GM23338 (cell line): ENCODE results near the gene RNF4. TPM values are rescaled to one million over a fixed set of nuclear protein-coding genes. Genes with fewer than 3 reads are reported as not detected.

Source experiments
- ATAC-seq: fragments of 200-7000 bp; cut with Tn5 transposase; 3 replicates; pipeline ENCODE4 v1.9.1; 2020
- DNase-seq: peaks from one replicate; pipeline ENCODE4 v3.0.0-alpha.2; 2015; ENCODE audit warnings: low spot score
- H2AFZ ChIP-seq: fragments of 200-600 bp; sonication (generic); 2 replicates; pipeline ENCODE4 v1.8.0; 2016; ENCODE audit warnings: antibody characterized with exemption, mild to moderate bottlenecking, moderate library complexity
- H3F3A ChIP-seq: fragments of 200-600 bp; sonication (generic); replicated peaks from 2 replicates; pipeline ENCODE4 v1.8.0; 2017; ENCODE audit warnings: antibody characterized with exemption, mixed run types, low read depth
- H3K27ac ChIP-seq: fragments of 200-600 bp; sonication (generic); 2 replicates; pipeline ENCODE4 v1.6.1; 2016; ENCODE audit warnings: low read depth
- H3K27me3 ChIP-seq: fragments of 200-600 bp; sonication (generic); 2 replicates; pipeline ENCODE4 v1.8.0; 2016; ENCODE audit warnings: mild to moderate bottlenecking, mixed run types, moderate library complexity; ENCODE audit not compliant: insufficient read depth
- H3K36me3 ChIP-seq: fragments of 200-600 bp; sonication (generic); 2 replicates; pipeline ENCODE4 v1.8.0; 2016; ENCODE audit warnings: mild to moderate bottlenecking; ENCODE audit not compliant: insufficient read depth
- H3K4me1 ChIP-seq: fragments of 200-600 bp; sonication (generic); 2 replicates; pipeline ENCODE4 v1.8.0; 2016; ENCODE audit warnings: mild to moderate bottlenecking, moderate library complexity; ENCODE audit not compliant: insufficient read depth
- H3K4me2 ChIP-seq: fragments of 200-600 bp; sonication (generic); 2 replicates; pipeline ENCODE4 v1.7.1; 2017; ENCODE audit warnings: mixed run types
- H3K4me3 ChIP-seq: fragments of 200-600 bp; sonication (generic); 2 replicates; pipeline ENCODE4 v1.6.1; 2016; ENCODE audit warnings: mixed run types
- H3K79me2 ChIP-seq: fragments of 200-600 bp; sonication (generic); replicated peaks from 2 replicates; pipeline ENCODE4 v1.8.0; 2017; ENCODE audit warnings: mild to moderate bottlenecking; ENCODE audit not compliant: insufficient read depth
- H3K9me2 ChIP-seq: fragments of 200-600 bp; sonication (generic); 2 replicates; pipeline ENCODE4 v1.8.0; 2017; ENCODE audit not compliant: insufficient read depth
- H4K20me1 ChIP-seq: fragments of 200-600 bp; sonication (generic); replicated peaks from 2 replicates; pipeline ENCODE4 v1.8.0; 2017; ENCODE audit warnings: mild to moderate bottlenecking; ENCODE audit not compliant: insufficient read depth
- H3K27ac Mint-ChIP-seq: 2 replicates; pipeline ENCODE4 v1.8.0; 2020; ENCODE audit warnings: inconsistent platforms, mild to moderate bottlenecking, moderate library complexity, mixed read lengths
- H3K27me3 Mint-ChIP-seq: 3 replicates; pipeline ENCODE4 v1.8.0; 2022; ENCODE audit warnings: low read depth, mild to moderate bottlenecking, moderate library complexity, mixed read lengths, inconsistent platforms; ENCODE audit not compliant: insufficient read depth, poor library complexity
- H3K36me3 Mint-ChIP-seq: 3 replicates; pipeline ENCODE4 v1.8.0; 2021; ENCODE audit warnings: low read depth, mild to moderate bottlenecking, inconsistent platforms, moderate library complexity, mixed read lengths
- H3K4me1 Mint-ChIP-seq: 3 replicates; pipeline ENCODE4 v1.8.0; 2020; ENCODE audit warnings: mild to moderate bottlenecking, inconsistent platforms, mixed read lengths
- H3K4me3 Mint-ChIP-seq: 3 replicates; pipeline ENCODE4 v1.8.0; 2021; ENCODE audit warnings: moderate library complexity, mild to moderate bottlenecking, inconsistent platforms, mixed read lengths
- H3K9me3 Mint-ChIP-seq: 3 replicates; pipeline ENCODE4 v1.8.0; 2020; ENCODE audit warnings: moderate library complexity, mild to moderate bottlenecking, inconsistent platforms, mixed read lengths
- CREB1 ChIP-seq: fragments of 250-450 bp; sonication (Bioruptor Pico); IDR thresholded peaks from 2 replicates; pipeline ENCODE4 v1.5.0; 2020; ENCODE audit warnings: low read depth, mild to moderate bottlenecking, moderate library complexity
- EZH2 ChIP-seq: fragments of 200-600 bp; sonication (generic); IDR thresholded peaks from one replicate; pipeline ENCODE4 v1.8.0; 2017; ENCODE audit warnings: antibody characterized with exemption, mild to moderate bottlenecking, low read depth; ENCODE audit not compliant: unreplicated experiment
- EZH2phosphoT487 ChIP-seq: fragments of 200-600 bp; sonication (generic); IDR thresholded peaks from one replicate; pipeline ENCODE4 v1.8.1; 2018; ENCODE audit warnings: antibody characterized with exemption; ENCODE audit not compliant: unreplicated experiment
- NANOG ChIP-seq: IDR thresholded peaks from 2 replicates; pipeline ENCODE4 v1.6.1; 2016; ENCODE audit warnings: antibody characterized with exemption, borderline replicate concordance
- POLR2AphosphoS5 ChIP-seq: IDR thresholded peaks from 2 replicates; pipeline ENCODE4 v1.6.1; 2016; ENCODE audit warnings: antibody characterized with exemption, low read depth
- REST ChIP-seq: IDR thresholded peaks from one replicate; pipeline ENCODE4 v1.6.1; 2018; ENCODE audit warnings: antibody characterized with exemption; ENCODE audit not compliant: unreplicated experiment
- STAT1 ChIP-seq: IDR thresholded peaks from one replicate; pipeline ENCODE4 v1.6.1; 2016; ENCODE audit warnings: antibody characterized with exemption; ENCODE audit not compliant: unreplicated experiment
- ZNF114 ChIP-seq: fragments of 250-450 bp; sonication (Bioruptor Pico); IDR thresholded peaks from 2 replicates; pipeline ENCODE4 v1.5.0; 2020; ENCODE audit warnings: mild to moderate bottlenecking, moderate library complexity
- ZNF331 ChIP-seq: fragments of 250-450 bp; sonication (Bioruptor Pico); IDR thresholded peaks from 2 replicates; pipeline ENCODE4 v1.5.0; 2020; ENCODE audit warnings: low read depth, mild to moderate bottlenecking, moderate library complexity
- ZNF462 ChIP-seq: fragments of 250-450 bp; sonication (Bioruptor Pico); IDR thresholded peaks from 2 replicates; pipeline ENCODE4 v1.5.0; 2020; ENCODE audit warnings: mild to moderate bottlenecking, moderate library complexity
- polyA plus RNA-seq: library from polyadenylated mRNA; unstranded; fragments of >200 nt; fragmentation: Nextera tagmentation; extraction: Ambion mirVana; gene quantifications from 2 replicates; pipeline ENCODE4 v1.2.1, GENCODE V29; 2016
- total RNA-seq: library from RNA; depleted of rRNA; stranded (reverse); fragments of >200 nt; shearing (Covaris generic); gene quantifications from 2 replicates; pipeline ENCODE4 v1.2.3, GENCODE V29; 2014

The RNF4 gene
- total and polyA plus RNA-seq, 2 experiments from 2014 or later: 47.7 to 77.2 TPM

- ATAC-seq (no peak), DNase-seq (no peak)
- Mint-ChIP-seq H3K4me1 (peaks cover 64% of the 10 kb centered on the region), H3K27ac (no peak overlapping the region), H3K9me3 (no peaks in the 10 kb centered on the region), H3K27me3 (peaks cover 7% of the 10 kb centered on the region), H3K4me3 (no peak overlapping the region), H3K36me3 (peaks cover 6% of the 10 kb centered on the region; the same call in 2 of the 3 replicates)
- H2AFZ ChIP-seq: no peak overlapping the region
- no peak for TF ChIP-seq NANOG
- TF ChIP-seq POLR2AphosphoS5: no peak
- no peak for TF ChIP-seq ZNF114
- H3K27me3 ChIP-seq: no peaks in the 10 kb centered on the region
- H3K4me3 ChIP-seq: no peak overlapping the region
- no peak overlapping the region for H3K4me2 ChIP-seq
- no peak overlapping the region for H3K27ac ChIP-seq
- peaks cover 8% of the 10 kb centered on the region; the same call in 1 of the 2 replicates for H3F3A ChIP-seq
- H3K9me2 ChIP-seq: no peaks in the 10 kb centered on the region
- H3K36me3 ChIP-seq: no peaks in the 10 kb centered on the region
- H4K20me1 ChIP-seq: peaks cover 90% of the 10 kb centered on the region
- H3K4me1 ChIP-seq: peaks cover 50% of the 10 kb centered on the region
- peaks cover 100% of the 10 kb centered on the region for H3K79me2 ChIP-seq
These were observed 15.3 kb downstream of the RNF4 start for GRCh38 chr4:2484185-2484584.

- Mint-ChIP-seq H3K4me1 (peaks cover 58% of the 10 kb centered on the region), H3K36me3 (peaks cover 13% of the 10 kb centered on the region), H3K27me3 (peaks cover 7% of the 10 kb centered on the region), H3K4me3 (no peak overlapping the region), H3K9me3 (no peaks in the 10 kb centered on the region), H3K27ac (no peak overlapping the region)
- peaks cover 1% of the 10 kb centered on the region for H3K36me3 ChIP-seq
- DNase-seq: peak; percentile 21
- H4K20me1 ChIP-seq: peaks cover 85% of the 10 kb centered on the region
- no peak for TF ChIP-seq REST
- no peak for TF ChIP-seq NANOG
- TF ChIP-seq EZH2phosphoT487: no peak
- no peak for TF ChIP-seq ZNF462 (CRISPR knock-in tag)
- no peak for TF ChIP-seq EZH2
- TF ChIP-seq ZNF114: no peak
- no peak for TF ChIP-seq STAT1
- no peak for TF ChIP-seq ZNF331 (CRISPR knock-in tag)
- no peak for TF ChIP-seq CREB1
- ATAC-seq: peak; percentile 9; the same call in 1 of the 3 replicates
- 0 out of 2 replicates have a peak overlapping the region, but pooled peaks have one; percentile 10 for H3K4me2 ChIP-seq
- H3F3A ChIP-seq: peaks cover 8% of the 10 kb centered on the region; the same call in 1 of the 2 replicates
- H3K79me2 ChIP-seq: peaks cover 100% of the 10 kb centered on the region
- no peak overlapping the region for H2AFZ ChIP-seq
- H3K27ac ChIP-seq: 0 out of 2 replicates have a peak overlapping the region, but pooled peaks have one; percentile 26
- H3K4me3 ChIP-seq: no peak overlapping the region
- no peaks in the 10 kb centered on the region for H3K9me2 ChIP-seq
- H3K27me3 ChIP-seq: no peaks in the 10 kb centered on the region
- peaks cover 43% of the 10 kb centered on the region for H3K4me1 ChIP-seq
These were observed 16.1 kb downstream of the RNF4 start for GRCh38 chr4:2484993-2485392.
